Measurements from ENCODE around the gene ENPP3. TPM values are rescaled to one million over a fixed set of nuclear protein-coding genes. Genes with fewer than 3 reads are reported as not detected.

ENPP3 gene
- total RNA-seq, 2 donors from 2014 or later, result 11.5 to 21.4 TPM

- Histone ChIP-seq H3K9me3 (no peaks in the 10 kb centered on the region), H3K27me3 (no peaks in the 10 kb centered on the region), H3K36me3 (no peaks in the 10 kb centered on the region), H3K4me3 (no peak overlapping the region), H3K4me1 (no peaks in the 10 kb centered on the region), H3K27ac (no peak overlapping the region), H3K9ac (ENCODE audit: low read depth in 2 of 2, low read length in 2 of 2) (no peak overlapping the region)
- TF ChIP-seq, protein P1, sequence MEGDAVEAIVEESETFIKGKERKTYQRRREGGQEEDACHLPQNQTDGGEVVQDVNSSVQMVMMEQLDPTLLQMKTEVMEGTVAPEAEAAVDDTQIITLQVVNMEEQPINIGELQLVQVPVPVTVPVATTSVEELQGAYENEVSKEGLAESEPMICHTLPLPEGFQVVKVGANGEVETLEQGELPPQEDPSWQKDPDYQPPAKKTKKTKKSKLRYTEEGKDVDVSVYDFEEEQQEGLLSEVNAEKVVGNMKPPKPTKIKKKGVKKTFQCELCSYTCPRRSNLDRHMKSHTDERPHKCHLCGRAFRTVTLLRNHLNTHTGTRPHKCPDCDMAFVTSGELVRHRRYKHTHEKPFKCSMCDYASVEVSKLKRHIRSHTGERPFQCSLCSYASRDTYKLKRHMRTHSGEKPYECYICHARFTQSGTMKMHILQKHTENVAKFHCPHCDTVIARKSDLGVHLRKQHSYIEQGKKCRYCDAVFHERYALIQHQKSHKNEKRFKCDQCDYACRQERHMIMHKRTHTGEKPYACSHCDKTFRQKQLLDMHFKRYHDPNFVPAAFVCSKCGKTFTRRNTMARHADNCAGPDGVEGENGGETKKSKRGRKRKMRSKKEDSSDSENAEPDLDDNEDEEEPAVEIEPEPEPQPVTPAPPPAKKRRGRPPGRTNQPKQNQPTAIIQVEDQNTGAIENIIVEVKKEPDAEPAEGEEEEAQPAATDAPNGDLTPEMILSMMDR (IDR thresholded peaks at IDR 0.05), result no peak
- no peak for DNase-seq
- intact Hi-C loops (cut with DNase I), result no loop called here
Observed at GRCh38 chr6:131729550-131729949, 92.4 kb downstream of the ENPP3 start.

- no peak overlapping the region for H3K27ac ChIP-seq
- H3K36me3 ChIP-seq, result no peaks in the 10 kb centered on the region
- no peak overlapping the region for H3K9ac ChIP-seq (ENCODE audit: low read depth in 2 of 2, low read length in 2 of 2)
- DNase-seq, result no peak
- TF ChIP-seq, protein P1 (IDR thresholded peaks at IDR 0.05), result no peak
- intact Hi-C loops (cut with DNase I), result no loop called here
- no peaks in the 10 kb centered on the region for H3K4me1 ChIP-seq
- no peaks in the 10 kb centered on the region for H3K9me3 ChIP-seq
- H3K27me3 ChIP-seq, result no peaks in the 10 kb centered on the region
- no peak overlapping the region for H3K4me3 ChIP-seq
Observed at GRCh38 chr6:131730264-131730663, 93.2 kb downstream of the ENPP3 start.

GRCh38 chr6:131731224-131731623, 94.1 kb downstream of the ENPP3 start:
- no peaks in the 10 kb centered on the region for H3K4me1 ChIP-seq
- no peaks in the 10 kb centered on the region for H3K36me3 ChIP-seq
- TF ChIP-seq, protein P1 (IDR thresholded peaks at IDR 0.05), result no peak
- no peak overlapping the region for H3K4me3 ChIP-seq
- no peaks in the 10 kb centered on the region for H3K27me3 ChIP-seq
- H3K27ac ChIP-seq, result no peak overlapping the region
- no peaks in the 10 kb centered on the region for H3K9me3 ChIP-seq
- no peak for DNase-seq
- intact Hi-C loops (cut with DNase I), result no loop called here
- no peak overlapping the region for H3K9ac ChIP-seq (ENCODE audit: low read depth in 2 of 2, low read length in 2 of 2)

DNA sequence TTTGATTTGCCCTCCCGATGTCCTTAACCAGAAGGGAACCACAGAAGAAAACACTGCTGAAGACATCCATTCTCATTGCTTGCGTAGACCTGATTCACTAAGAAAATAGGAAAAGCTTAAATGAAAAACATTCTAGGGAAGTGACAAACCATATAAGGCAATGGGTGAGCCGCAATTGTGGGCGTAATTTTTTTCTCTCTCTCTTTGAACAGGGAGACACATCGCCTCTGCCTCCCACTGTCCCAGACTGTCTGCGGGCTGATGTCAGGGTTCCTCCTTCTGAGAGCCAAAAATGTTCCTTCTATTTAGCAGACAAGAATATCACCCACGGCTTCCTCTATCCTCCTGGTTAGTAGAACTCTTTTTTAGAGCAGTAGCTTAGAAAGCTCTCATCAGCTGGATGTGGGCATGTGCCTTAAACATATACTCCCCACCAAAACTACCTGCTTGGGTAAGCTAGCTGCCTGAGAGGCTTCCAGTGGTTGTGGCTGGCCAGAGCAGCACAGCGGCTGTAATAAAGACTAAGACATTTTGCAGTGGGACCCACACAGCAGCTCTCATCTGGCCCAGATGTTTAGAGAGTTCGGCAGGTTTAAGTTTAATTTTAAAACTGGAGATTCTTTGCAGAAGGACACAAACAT, 96.4 kb downstream of the ENPP3 start:
- no peak overlapping the region for H3K4me3 ChIP-seq
- no peak overlapping the region for H3K27ac ChIP-seq
- no peak overlapping the region for H3K9ac ChIP-seq (ENCODE audit: low read depth in 2 of 2, low read length in 2 of 2)
- no peaks in the 10 kb centered on the region for H3K27me3 ChIP-seq
- DNase-seq, result no peak
- no peaks in the 10 kb centered on the region for H3K36me3 ChIP-seq
- no peaks in the 10 kb centered on the region for H3K9me3 ChIP-seq
- no peaks in the 10 kb centered on the region for H3K4me1 ChIP-seq
- TF ChIP-seq, protein P1 (IDR thresholded peaks at IDR 0.05), result no peak
- intact Hi-C loops (cut with DNase I), result no loop called here

DNA sequence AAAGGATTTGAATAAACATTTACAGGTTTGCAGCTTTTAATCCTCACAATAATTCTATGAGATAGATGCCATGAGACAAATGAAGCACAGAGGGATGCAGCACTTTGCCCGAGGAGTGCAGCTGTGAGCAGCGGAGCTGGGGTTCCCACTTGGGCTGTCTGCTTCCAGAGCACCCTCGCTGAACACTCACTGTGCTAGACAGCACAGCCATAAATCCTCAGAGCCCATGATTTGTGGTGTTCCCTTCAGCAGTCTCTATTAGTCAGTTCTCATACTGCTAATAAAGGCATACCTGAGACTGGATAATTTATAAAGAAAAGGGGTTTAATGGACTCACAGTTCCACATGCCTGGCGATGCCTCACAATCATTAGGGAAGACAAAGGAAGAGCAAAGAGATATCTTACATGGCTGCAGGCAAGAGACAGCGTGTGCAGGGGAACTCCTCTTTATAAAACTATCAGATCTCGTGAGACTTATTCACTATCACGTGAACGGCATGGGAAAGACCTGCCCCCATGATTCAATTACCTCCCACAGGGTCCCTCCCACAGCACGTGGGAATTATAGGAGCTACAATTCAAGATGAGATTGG, 99.0 kb downstream of the ENPP3 start:
- Histone ChIP-seq H3K4me1 (no peaks in the 10 kb centered on the region), H3K4me3 (no peak overlapping the region), H3K9ac (ENCODE audit: low read depth in 2 of 2, low read length in 2 of 2) (no peak overlapping the region), H3K27ac (no peak overlapping the region), H3K27me3 (no peaks in the 10 kb centered on the region), H3K9me3 (no peaks in the 10 kb centered on the region), H3K36me3 (no peaks in the 10 kb centered on the region)
- TF ChIP-seq, protein P1 (IDR thresholded peaks at IDR 0.05), result no peak
- intact Hi-C loops (cut with DNase I), result no loop called here
- DNase-seq, result no peak
